ENCODE results near the gene KDM8.

DNA sequence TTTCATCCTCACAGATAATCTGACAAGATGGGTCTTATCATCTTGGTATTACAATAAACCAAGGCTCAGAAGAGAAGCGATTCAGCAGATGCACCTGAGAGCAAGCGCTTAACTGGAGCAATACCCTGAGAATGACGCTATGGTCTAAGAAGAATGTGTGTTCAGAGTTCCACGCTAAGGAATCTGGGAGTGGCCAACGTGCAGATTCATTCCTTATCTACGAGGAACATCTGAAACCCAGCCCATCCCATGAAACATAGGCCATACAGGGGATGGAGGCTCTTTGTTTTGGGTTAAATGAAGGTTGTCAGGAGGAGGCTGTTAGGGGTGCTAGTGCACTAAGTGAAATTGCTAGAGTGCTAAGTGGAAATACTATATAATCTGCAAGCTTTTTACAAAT lies 28.5 kb upstream of the KDM8 start:
- TF ChIP-seq, protein P1, sequence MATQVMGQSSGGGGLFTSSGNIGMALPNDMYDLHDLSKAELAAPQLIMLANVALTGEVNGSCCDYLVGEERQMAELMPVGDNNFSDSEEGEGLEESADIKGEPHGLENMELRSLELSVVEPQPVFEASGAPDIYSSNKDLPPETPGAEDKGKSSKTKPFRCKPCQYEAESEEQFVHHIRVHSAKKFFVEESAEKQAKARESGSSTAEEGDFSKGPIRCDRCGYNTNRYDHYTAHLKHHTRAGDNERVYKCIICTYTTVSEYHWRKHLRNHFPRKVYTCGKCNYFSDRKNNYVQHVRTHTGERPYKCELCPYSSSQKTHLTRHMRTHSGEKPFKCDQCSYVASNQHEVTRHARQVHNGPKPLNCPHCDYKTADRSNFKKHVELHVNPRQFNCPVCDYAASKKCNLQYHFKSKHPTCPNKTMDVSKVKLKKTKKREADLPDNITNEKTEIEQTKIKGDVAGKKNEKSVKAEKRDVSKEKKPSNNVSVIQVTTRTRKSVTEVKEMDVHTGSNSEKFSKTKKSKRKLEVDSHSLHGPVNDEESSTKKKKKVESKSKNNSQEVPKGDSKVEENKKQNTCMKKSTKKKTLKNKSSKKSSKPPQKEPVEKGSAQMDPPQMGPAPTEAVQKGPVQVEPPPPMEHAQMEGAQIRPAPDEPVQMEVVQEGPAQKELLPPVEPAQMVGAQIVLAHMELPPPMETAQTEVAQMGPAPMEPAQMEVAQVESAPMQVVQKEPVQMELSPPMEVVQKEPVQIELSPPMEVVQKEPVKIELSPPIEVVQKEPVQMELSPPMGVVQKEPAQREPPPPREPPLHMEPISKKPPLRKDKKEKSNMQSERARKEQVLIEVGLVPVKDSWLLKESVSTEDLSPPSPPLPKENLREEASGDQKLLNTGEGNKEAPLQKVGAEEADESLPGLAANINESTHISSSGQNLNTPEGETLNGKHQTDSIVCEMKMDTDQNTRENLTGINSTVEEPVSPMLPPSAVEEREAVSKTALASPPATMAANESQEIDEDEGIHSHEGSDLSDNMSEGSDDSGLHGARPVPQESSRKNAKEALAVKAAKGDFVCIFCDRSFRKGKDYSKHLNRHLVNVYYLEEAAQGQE (IDR thresholded peaks at IDR 0.05; ENCODE audit: insufficient read depth in 1 of 2, low read depth in 2 of 2, low read length in 1 of 2) = no peak
- TF ChIP-seq, protein P2, sequence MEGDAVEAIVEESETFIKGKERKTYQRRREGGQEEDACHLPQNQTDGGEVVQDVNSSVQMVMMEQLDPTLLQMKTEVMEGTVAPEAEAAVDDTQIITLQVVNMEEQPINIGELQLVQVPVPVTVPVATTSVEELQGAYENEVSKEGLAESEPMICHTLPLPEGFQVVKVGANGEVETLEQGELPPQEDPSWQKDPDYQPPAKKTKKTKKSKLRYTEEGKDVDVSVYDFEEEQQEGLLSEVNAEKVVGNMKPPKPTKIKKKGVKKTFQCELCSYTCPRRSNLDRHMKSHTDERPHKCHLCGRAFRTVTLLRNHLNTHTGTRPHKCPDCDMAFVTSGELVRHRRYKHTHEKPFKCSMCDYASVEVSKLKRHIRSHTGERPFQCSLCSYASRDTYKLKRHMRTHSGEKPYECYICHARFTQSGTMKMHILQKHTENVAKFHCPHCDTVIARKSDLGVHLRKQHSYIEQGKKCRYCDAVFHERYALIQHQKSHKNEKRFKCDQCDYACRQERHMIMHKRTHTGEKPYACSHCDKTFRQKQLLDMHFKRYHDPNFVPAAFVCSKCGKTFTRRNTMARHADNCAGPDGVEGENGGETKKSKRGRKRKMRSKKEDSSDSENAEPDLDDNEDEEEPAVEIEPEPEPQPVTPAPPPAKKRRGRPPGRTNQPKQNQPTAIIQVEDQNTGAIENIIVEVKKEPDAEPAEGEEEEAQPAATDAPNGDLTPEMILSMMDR (IDR thresholded peaks at IDR 0.05) = no peak
- TF ChIP-seq POLR2AphosphoS5 (IDR thresholded peaks at IDR 0.05; ENCODE audit: low read depth, low read length) = no peak
- no peak for TF ChIP-seq SIN3A (IDR thresholded peaks at IDR 0.05; ENCODE audit: borderline replicate concordance, insufficient read depth, low read depth, low read length)

Data from Panc1 (cell line).